HTR-8/SVneo (cell line): ENCODE measurements around the gene CEP76.

Experiments
- DNase-seq: peaks from one replicate; pipeline ENCODE4 v3.0.0; 2011; ENCODE audit warnings: low spot score, mixed read lengths; ENCODE audit not compliant: insufficient read length
- FAIRE-seq: peaks from 2 replicates; lab custom pipeline; 2011; peaks lifted over from hg19 to GRCh38; lab: Jason Lieb, UNC

Gene CEP76

GRCh38 chr18:12721495-12722275 lies 19.2 kb upstream of the CEP76 start:
- no peak for DNase-seq
- no peak for FAIRE-seq

GRCh38 chr18:12711446-12711845 lies 8.9 kb upstream of the CEP76 start:
- no peak for FAIRE-seq
- no peak for DNase-seq

- no peak for FAIRE-seq
- DNase-seq: no peak
Measured at GRCh38 chr18:12703664-12704063, 1.1 kb upstream of the CEP76 start.

GRCh38 chr18:12703096-12703567 lies 609 bp upstream of the CEP76 start:
- no peak for FAIRE-seq
- DNase-seq: no peak

GRCh38 chr18:12701161-12701560 lies 1.4 kb downstream of the CEP76 start:
- DNase-seq (no peak), FAIRE-seq (no peak)

- no peak for DNase-seq
- no peak for FAIRE-seq
Measured at GRCh38 chr18:12699747-12700146, 2.8 kb downstream of the CEP76 start.

- no peak for DNase-seq
- FAIRE-seq: no peak
Measured at GRCh38 chr18:12694032-12694431, 8.5 kb downstream of the CEP76 start.

- FAIRE-seq (no peak), DNase-seq (no peak)
Measured at GRCh38 chr18:12692206-12692605, 10.3 kb downstream of the CEP76 start.

GRCh38 chr18:12689256-12689850 lies 13.2 kb downstream of the CEP76 start:
- no peak for FAIRE-seq
- no peak for DNase-seq

- FAIRE-seq: no peak
- DNase-seq: peak; percentile 10
Measured at GRCh38 chr18:12686100-12686499, 16.4 kb downstream of the CEP76 start.

- DNase-seq: peak; percentile 18
- no peak for FAIRE-seq
Measured at GRCh38 chr18:12679183-12679786, 23.2 kb downstream of the CEP76 start.

GRCh38 chr18:12668041-12668440 lies 34.5 kb downstream of the CEP76 start:
- FAIRE-seq (no peak), DNase-seq (no peak)

- no peak for FAIRE-seq
- DNase-seq: no peak
Measured at GRCh38 chr18:12659904-12660605, 42.5 kb downstream of the CEP76 start.

GRCh38 chr18:12658426-12659138 lies 43.9 kb downstream of the CEP76 start:
- no peak for FAIRE-seq

GRCh38 chr18:12657684-12658425 lies 44.7 kb downstream of the CEP76 start, which contains the start of gene SPIRE1:
TSS of gene SPIRE1 (minus strand) at chr18:12658107. CDS start at chr18:12657866, 241 bp downstream.
- FAIRE-seq (no peak), DNase-seq (peak; percentile 61)

More at GRCh38 chr18:12658426-12659138, 43.9 kb downstream of the CEP76 start:
- DNase-seq: no peak

GRCh38 chr18:12656938-12657683 lies 45.4 kb downstream of the CEP76 start:
- DNase-seq (no peak), FAIRE-seq (no peak)

- no peak for FAIRE-seq
- DNase-seq: no peak
Measured at GRCh38 chr18:12656605-12656937, 46.0 kb downstream of the CEP76 start.

GRCh38 chr18:12654971-12655370 lies 47.6 kb downstream of the CEP76 start:
- no peak for DNase-seq
- no peak for FAIRE-seq
